ENCODE results near the gene AIF1. TPM values are rescaled to one million over a fixed set of nuclear protein-coding genes. Genes with fewer than 3 reads are reported as not detected.

Gene AIF1
- total and polyA plus RNA-seq, 2 donors from 2014 or later, result 44.1 to 121 TPM

- no peaks in the 10 kb centered on the region for H3K27me3 ChIP-seq (ENCODE audit: control insufficient read depth, insufficient read depth, low read length)
Measured at GRCh38 chr6:31652925-31653724, 38.1 kb downstream of the AIF1 start.

GRCh38 chr6:31654574-31655348, 39.7 kb downstream of the AIF1 start:
- no peak for TF ChIP-seq CTCF (IDR thresholded peaks at IDR 0.05; ENCODE audit: borderline replicate concordance, extremely low read depth, insufficient read depth)
- intact Hi-C loops (cut with DNase I), result no loop called here
- FAIRE-seq (no peak), DNase-seq (no peak)
- H3K36me3 ChIP-seq (ENCODE audit: control insufficient read depth in 2 of 3, insufficient read depth in 3 of 3, low read length in 3 of 3), result peaks cover 0 to 7% (median 5%) of the 10 kb centered on the region in 3 donors
- no peak overlapping the region for H3K9ac ChIP-seq (ENCODE audit: low read length in 3 of 3)
- H3K27ac ChIP-seq (ENCODE audit: low read depth in 2 of 2, low read length in 2 of 2), result no peak overlapping the region
- no peaks in the 10 kb centered on the region for H3K9me3 ChIP-seq (ENCODE audit: control insufficient read depth in 2 of 3, insufficient read depth in 1 of 3, low read length in 3 of 3)
- peaks cover 0 to 38% (median 34%) of the 10 kb centered on the region in 3 donors for H3K4me1 ChIP-seq (ENCODE audit: control insufficient read depth in 2 of 3, insufficient read depth in 2 of 3, low read depth in 1 of 3, low read length in 3 of 3)
- peak overlapping the region in 1 of 3 donors; percentile 63 for H3K4me3 ChIP-seq (ENCODE audit: low read length in 3 of 3)
- H3K27me3 ChIP-seq (ENCODE audit: control insufficient read depth, insufficient read depth, low read length), result no peaks in the 10 kb centered on the region

More at GRCh38 chr6:31652925-31653724, 38.1 kb downstream of the AIF1 start:
- H3K9ac ChIP-seq (ENCODE audit: low read length in 3 of 3), result peak overlapping the region; percentile 71 to 98 (median 90)
- DNase-seq (peak in 4 of 5 donors; percentile 91 to 98 (median 96)), FAIRE-seq (no peak)
- peak overlapping the region; percentile 87 to 98 (median 97) for H3K4me3 ChIP-seq (ENCODE audit: low read length in 3 of 3)
- H3K27ac ChIP-seq (ENCODE audit: low read depth in 2 of 2, low read length in 2 of 2), result peak overlapping the region; percentile 98 to 100
- no peak for TF ChIP-seq CTCF (IDR thresholded peaks at IDR 0.05; ENCODE audit: borderline replicate concordance, extremely low read depth, insufficient read depth)
- H3K4me1 ChIP-seq (ENCODE audit: control insufficient read depth in 2 of 3, insufficient read depth in 2 of 3, low read depth in 1 of 3, low read length in 3 of 3), result peaks cover 0 to 24% (median 23%) of the 10 kb centered on the region in 3 donors
- peaks cover 6 to 22% (median 18%) of the 10 kb centered on the region in 3 donors for H3K36me3 ChIP-seq (ENCODE audit: control insufficient read depth in 2 of 3, insufficient read depth in 3 of 3, low read length in 3 of 3)
- intact Hi-C loops (cut with DNase I), result no loop called here
- H3K9me3 ChIP-seq (ENCODE audit: control insufficient read depth in 2 of 3, insufficient read depth in 1 of 3, low read length in 3 of 3), result no peaks in the 10 kb centered on the region

- no peak for FAIRE-seq
- Histone ChIP-seq H3K4me3 (ENCODE audit: low read length in 3 of 3) (peak within 1 kb of the TSS in 2 of 3 donors; percentile 42 to 63), H3K27ac (ENCODE audit: low read depth in 2 of 2, low read length in 2 of 2) (peak within 1 kb of the TSS; percentile 13 to 33), H3K9ac (ENCODE audit: low read length in 3 of 3) (peak within 1 kb of the TSS in 1 of 3 donors; percentile 12), H3K9me3 (ENCODE audit: control insufficient read depth in 2 of 3, insufficient read depth in 1 of 3, low read length in 3 of 3) (no peaks in the 10 kb centered on the region), H3K27me3 (ENCODE audit: control insufficient read depth, insufficient read depth, low read length) (no peaks in the 10 kb centered on the region), H3K4me1 (ENCODE audit: control insufficient read depth in 2 of 3, insufficient read depth in 2 of 3, low read depth in 1 of 3, low read length in 3 of 3) (peaks cover 0 to 38% (median 34%) of the 10 kb centered on the region in 3 donors), H3K36me3 (ENCODE audit: control insufficient read depth in 2 of 3, insufficient read depth in 3 of 3, low read length in 3 of 3) (peaks cover 0 to 7% (median 5%) of the 10 kb centered on the region in 3 donors)
- no peak for TF ChIP-seq CTCF (IDR thresholded peaks at IDR 0.05; ENCODE audit: borderline replicate concordance, extremely low read depth, insufficient read depth)
- DNase-seq, result peak in 2 of 5 donors; percentile 36 to 63
- intact Hi-C loops (cut with DNase I), result no loop called here
Measured at GRCh38 chr6:31655349-31656237, 40.6 kb downstream of the AIF1 start, which contains the start of gene APOM. Gene APOM (plus strand): TSS chr6:31655894. CDS start chr6:31655967, 73 bp downstream.

Data from kidney (tissue), 14 donors.